ENCODE measurements around the gene ASCC3.
"Not testable (repeated sequence)": the region's sequence is repeated elsewhere in the genome, so short reads cannot be mapped to it uniquely, and the experiment has no call there.

ASCC3 gene

GRCh38 chr6:100881707-100882040 is 545 bp upstream of the ASCC3 start:
- no peak for DNase-seq

- DNase-seq = no peak
Observed at GRCh38 chr6:100880149-100880852, 828 bp downstream of the ASCC3 start.

- DNase-seq = no peak
Observed at GRCh38 chr6:100879317-100879716, 1.8 kb downstream of the ASCC3 start.

DNA sequence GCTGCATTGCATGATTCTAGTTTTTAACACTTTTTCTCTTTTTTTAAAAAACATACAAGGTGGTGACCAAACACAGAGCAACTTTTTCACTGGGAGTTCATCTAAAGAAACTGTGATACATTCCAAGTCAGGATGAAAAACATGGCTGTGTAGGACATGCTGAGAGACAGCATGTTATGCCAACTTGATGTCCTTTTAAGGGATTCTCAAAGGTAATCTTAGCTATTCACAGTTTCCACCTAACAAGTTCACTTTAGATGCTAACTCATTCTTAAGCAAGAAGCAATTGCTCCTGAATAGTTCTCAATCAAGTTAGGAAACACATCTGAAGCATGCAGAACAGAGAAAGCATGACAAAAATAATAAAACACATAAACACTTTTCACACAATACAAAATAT is 3.3 kb downstream of the ASCC3 start:
- no peak for DNase-seq

GRCh38 chr6:100876251-100876650 is 4.9 kb downstream of the ASCC3 start:
- no peak for DNase-seq

GRCh38 chr6:100865525-100865924 is 15.6 kb downstream of the ASCC3 start:
- no peak for DNase-seq

GRCh38 chr6:100862063-100862462 is 19.1 kb downstream of the ASCC3 start:
- DNase-seq = no peak

DNA sequence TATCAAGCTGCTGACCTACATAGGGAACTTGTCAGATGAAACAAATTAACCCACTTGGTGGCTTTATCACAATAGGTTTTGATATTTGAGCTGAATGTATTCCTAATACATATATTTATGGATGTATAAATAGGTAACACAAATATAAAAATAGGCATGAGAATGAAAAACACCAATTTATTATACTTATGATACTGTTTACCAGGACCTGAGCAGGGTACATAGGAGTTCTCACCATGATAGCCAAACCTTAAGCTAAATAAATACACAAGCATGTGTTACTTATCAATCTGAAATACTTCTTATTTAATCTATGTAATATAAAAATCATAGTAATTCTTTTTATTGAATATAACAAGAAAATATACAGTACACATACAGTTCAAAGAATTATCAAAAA is 25.0 kb downstream of the ASCC3 start:
- no peak for DNase-seq

DNA sequence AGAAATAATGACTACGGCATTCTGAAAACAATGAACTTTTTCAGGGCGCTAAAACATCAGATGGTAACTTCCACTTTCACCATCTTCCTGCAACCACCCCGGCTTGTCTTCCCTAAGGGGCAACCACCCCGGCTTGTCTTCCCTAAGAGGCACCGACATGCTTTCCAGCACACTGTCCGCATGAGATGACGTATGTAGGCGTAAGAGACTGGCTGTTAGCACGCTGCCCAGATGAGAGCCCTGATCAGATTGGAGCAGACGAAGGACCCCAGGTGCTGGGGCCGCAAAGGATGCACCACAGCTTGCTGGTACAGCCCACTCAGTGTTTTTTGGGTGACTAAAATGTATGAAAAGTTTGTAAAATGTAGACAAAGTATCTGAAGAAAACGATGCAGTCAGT is 29.3 kb downstream of the ASCC3 start:
- no peak for DNase-seq

DNA sequence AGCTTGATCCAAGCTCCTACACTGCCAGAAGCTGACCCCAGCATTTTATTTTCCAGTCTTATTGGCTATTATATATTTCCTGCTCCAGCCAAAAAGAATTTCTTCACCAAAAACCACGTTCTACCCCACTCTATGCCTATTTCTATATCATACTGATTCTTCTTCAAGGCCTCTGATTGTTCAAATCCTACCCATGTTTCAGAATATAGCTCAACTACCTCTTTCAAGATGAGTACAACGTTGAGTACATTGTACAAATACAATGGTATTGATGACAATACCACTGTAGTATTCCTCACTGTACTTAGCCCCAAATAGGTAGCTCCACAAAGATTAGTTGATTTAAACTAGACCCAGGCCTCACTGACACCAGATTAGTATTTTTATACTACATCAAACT is 31.0 kb downstream of the ASCC3 start:
- DNase-seq = no peak

DNA sequence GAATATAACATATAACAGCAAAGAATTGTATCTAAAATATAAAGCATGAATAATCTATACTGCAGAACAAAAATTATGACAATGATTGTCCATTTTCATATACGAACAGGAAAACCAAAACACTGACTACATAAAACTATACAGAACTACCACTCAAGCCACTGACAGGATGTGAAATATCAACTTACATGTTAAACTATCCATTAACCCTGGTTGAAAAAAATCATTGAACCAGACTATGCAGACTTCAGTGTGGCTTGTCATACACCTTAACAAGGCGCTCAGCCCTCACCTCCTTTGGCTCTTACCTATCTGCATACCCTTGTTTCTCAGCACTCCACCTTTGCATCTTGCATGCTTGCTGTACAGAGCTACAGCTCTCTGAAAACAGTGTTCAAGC is 34.9 kb downstream of the ASCC3 start:
- DNase-seq = no peak

DNA sequence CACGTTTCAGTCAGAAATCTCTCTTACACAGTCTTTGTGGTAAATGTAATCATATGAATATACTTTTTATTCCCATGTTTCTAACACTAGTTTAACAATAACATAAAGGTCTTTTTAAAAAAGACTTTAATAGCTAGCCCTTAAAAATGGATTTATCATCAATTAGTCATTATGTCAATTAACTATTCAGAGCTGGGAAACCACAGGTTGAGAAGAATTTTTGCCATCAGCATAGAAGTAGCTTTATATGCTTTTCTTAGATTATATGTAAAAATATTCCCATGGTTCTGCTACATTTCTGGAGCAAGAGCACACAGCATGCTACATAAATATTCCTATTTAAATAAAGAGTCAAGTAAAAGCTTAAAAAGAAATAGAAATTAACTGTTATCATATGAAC is 35.5 kb downstream of the ASCC3 start:
- DNase-seq = no peak

GRCh38 chr6:100839419-100839818 is 41.7 kb downstream of the ASCC3 start:
- no peak for DNase-seq

DNA sequence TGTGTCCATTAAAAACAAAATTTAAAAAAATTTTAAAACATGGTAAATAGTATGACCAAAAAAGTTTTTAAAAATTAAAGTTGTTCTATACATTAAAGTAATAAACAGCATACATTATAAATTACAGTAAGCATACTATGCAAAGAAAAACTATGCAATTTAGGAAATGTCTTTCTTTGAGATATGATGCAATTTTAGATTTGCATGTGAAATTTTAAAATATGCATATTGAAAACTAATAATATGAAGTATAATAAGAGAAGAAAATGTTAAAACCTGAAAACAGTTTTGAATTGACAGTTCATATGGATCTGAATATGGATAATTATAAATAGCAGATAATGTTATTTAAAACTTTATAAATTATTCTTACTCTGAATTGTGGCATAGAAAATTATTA is 43.1 kb downstream of the ASCC3 start:
- no peak for DNase-seq

DNA sequence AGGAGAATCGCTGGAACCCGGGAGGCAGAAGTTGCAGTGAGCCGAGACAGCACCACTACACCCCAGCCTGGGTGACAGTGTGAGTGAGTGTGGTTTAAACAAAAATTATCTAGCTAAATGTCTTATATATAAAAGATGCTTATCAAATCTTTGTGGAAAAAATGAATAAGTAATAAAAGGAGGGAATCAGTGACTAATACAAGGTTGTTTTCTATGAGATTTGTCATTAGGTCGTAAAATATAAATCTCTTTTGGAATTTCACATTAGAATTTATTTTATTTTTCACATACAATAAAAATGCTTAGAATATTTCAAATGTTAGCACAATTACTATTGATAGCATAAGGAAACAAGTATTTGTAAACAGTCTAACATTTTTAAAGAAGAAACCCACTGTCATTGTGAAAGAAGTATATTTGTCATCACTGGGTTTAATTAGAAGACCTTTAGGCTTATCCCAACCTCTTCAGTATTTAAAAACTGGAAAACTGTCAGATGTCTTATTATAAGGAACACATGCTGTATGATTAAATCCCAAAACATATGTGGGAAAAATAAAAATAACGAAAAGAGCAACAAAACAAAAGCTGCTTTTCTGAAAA is 47.1 kb downstream of the ASCC3 start:
- no peak for DNase-seq

- DNase-seq = not testable (repeated sequence)
Observed at GRCh38 chr6:100829077-100829595, 52.0 kb downstream of the ASCC3 start.

DNA sequence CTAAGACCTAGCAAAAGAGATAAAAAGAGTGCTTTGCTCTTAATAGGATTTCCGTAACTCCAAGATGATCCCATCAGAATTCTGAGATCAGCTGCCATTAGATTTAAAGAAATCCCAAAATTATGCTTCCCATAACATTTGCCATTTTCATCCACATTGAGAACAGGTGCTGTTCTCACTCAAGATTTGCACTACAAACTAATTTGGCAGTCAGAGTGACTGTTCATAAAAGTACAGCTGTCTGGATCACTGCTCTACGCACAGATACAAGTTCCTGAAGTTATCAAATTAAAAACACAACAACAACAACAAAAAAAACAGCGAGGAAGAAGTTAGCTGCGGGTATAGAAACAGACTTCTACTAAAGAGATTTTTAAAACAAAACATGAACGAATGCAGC is 58.1 kb downstream of the ASCC3 start:
- DNase-seq = no peak

DNA sequence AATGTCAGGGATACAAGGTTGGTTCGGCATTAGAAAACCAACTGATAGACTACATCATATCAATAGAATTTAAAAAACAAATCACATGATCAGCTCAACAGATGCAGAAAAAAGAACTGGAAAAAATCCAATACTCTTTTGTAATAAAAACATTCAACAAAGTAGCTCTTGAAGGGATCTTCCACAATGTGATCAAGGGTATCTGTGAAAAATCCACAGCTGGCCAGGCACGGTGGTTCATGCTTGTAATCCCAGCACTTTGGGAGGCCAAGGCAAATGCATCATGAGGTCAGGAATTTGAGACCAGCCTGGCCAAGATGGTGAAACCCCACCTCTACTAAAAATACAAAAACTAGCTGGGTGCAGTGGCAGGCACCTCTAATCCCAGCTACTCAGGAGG is 63.1 kb downstream of the ASCC3 start:
- DNase-seq = no peak

DNA sequence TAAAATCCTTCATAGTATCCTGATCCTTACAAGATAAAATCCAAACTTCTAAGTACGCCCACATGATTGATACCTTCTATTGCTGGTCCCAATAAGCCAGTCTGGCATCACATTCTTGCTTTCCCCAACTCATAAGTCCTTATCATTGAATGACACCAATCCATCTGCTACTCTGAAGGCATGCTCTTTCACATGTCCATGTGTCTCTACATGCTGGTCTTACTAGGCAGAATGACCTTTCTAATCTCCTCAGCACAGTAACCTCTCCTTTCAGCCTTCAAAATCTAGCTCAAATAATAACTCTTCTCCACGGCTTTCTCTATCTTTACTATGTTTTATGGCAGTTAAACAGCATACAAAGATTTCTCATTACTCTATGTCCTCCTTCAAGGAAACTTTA is 71.1 kb downstream of the ASCC3 start:
- DNase-seq = no peak

GRCh38 chr6:100809346-100809745 is 71.8 kb downstream of the ASCC3 start:
- no peak for DNase-seq

- no peak for DNase-seq
Observed at GRCh38 chr6:100808638-100809275, 72.4 kb downstream of the ASCC3 start.

DNA sequence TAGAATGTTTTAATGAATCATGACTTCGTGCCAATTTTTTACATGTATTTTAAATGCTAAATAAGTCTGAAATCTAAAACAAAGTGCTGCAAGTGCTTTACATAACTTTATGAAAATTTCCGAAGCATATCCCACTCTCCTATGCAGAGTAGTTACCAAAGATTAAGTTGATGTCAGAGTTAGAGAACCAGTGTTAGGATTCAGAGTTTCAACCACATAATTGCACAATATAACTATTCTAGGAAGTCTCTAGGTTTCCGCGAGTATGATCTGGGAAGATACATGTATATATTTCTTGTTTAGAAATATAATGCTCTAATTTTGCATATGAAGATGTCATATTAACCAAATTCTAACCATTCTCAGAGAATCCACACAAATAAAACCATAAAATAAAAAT is 74.8 kb downstream of the ASCC3 start:
- no peak for DNase-seq

GRCh38 chr6:100803264-100804045 is 77.7 kb downstream of the ASCC3 start:
- no peak for DNase-seq

GRCh38 chr6:100801036-100801435 is 80.1 kb downstream of the ASCC3 start:
- no peak for DNase-seq
